Measurements from ENCODE around the gene TDRD9.

Gene TDRD9

GRCh38 chr14:104085032-104085888, 157.0 kb downstream of the TDRD9 start, which contains the start of gene ASPG:
TSS of gene ASPG (plus strand) at chr14:104085700. CDS start at chr14:104085771, 71 bp downstream.
- no peak for DNase-seq (ENCODE audit: low read depth)
- H3K4me3 ChIP-seq (ENCODE audit: low read depth, low read length): no peak within 1 kb of the TSS
- TF ChIP-seq POLR2A (IDR thresholded peaks at IDR 0.05; ENCODE audit: extremely low read depth, insufficient read length) (no peak), MAX (IDR thresholded peaks at IDR 0.05; ENCODE audit: low read depth, low read length) (no peak), CTCF (IDR thresholded peaks at IDR 0.05; ENCODE audit: low read depth, low read length) (no peak), MYC (IDR thresholded peaks at IDR 0.05; ENCODE audit: low read depth, low read length) (no peak)

GRCh38 chr14:104085889-104086201, 157.6 kb downstream of the TDRD9 start:
- no peak overlapping the region for H3K4me3 ChIP-seq (ENCODE audit: low read depth, low read length)
- TF ChIP-seq MYC (IDR thresholded peaks at IDR 0.05; ENCODE audit: low read depth, low read length) (no peak), CTCF (IDR thresholded peaks at IDR 0.05; ENCODE audit: low read depth, low read length) (no peak), POLR2A (IDR thresholded peaks at IDR 0.05; ENCODE audit: extremely low read depth, insufficient read length) (no peak), MAX (IDR thresholded peaks at IDR 0.05; ENCODE audit: low read depth, low read length) (no peak)
- no peak for DNase-seq (ENCODE audit: low read depth)

- no peak overlapping the region for H3K4me3 ChIP-seq (ENCODE audit: low read depth, low read length)
- TF ChIP-seq MAX (IDR thresholded peaks at IDR 0.05; ENCODE audit: low read depth, low read length): no peak
- no peak for DNase-seq (ENCODE audit: low read depth)
Observed at GRCh38 chr14:104086210-104086660, 158.0 kb downstream of the TDRD9 start.

- DNase-seq (ENCODE audit: low read depth): peak; percentile 5
- TF ChIP-seq MYC (IDR thresholded peaks at IDR 0.05; ENCODE audit: low read depth, low read length) (no peak), POLR2A (IDR thresholded peaks at IDR 0.05; ENCODE audit: extremely low read depth, insufficient read length) (no peak)
- no peak overlapping the region for H3K4me3 ChIP-seq (ENCODE audit: low read depth, low read length)
Observed at GRCh38 chr14:104086661-104087461, 158.6 kb downstream of the TDRD9 start.

GRCh38 chr14:104087505-104087904, 159.2 kb downstream of the TDRD9 start:
- DNase-seq (ENCODE audit: low read depth): peak; percentile 1
- no peak overlapping the region for H3K4me3 ChIP-seq (ENCODE audit: low read depth, low read length)
- TF ChIP-seq CTCF (IDR thresholded peaks at IDR 0.05; ENCODE audit: low read depth, low read length) (no peak), MYC (IDR thresholded peaks at IDR 0.05; ENCODE audit: low read depth, low read length) (no peak), MAX (IDR thresholded peaks at IDR 0.05; ENCODE audit: low read depth, low read length) (no peak), POLR2A (IDR thresholded peaks at IDR 0.05; ENCODE audit: extremely low read depth, insufficient read length) (no peak)

GRCh38 chr14:104087981-104088850, 160.0 kb downstream of the TDRD9 start:
- DNase-seq (ENCODE audit: low read depth): no peak
- no peak overlapping the region for H3K4me3 ChIP-seq (ENCODE audit: low read depth, low read length)
- TF ChIP-seq MAX (IDR thresholded peaks at IDR 0.05; ENCODE audit: low read depth, low read length) (no peak), MYC (IDR thresholded peaks at IDR 0.05; ENCODE audit: low read depth, low read length) (no peak), CTCF (IDR thresholded peaks at IDR 0.05; ENCODE audit: low read depth, low read length) (no peak), POLR2A (IDR thresholded peaks at IDR 0.05; ENCODE audit: extremely low read depth, insufficient read length) (no peak)
